Peyer's patch (tissue), 4 donors: ENCODE results near the gene FUT3. TPM values are rescaled to one million over a fixed set of nuclear protein-coding genes. Genes with fewer than 3 reads are reported as not detected.
"Not testable (repeated sequence)": the region's sequence is repeated elsewhere in the genome, so short reads cannot be mapped to it uniquely, and the experiment has no call there.

Experiments
- DNase-seq, 3 donors: peaks; one replicate each; pipeline ENCODE4 v3.0.0-alpha.2; 2017 to 2019
- H3K27ac ChIP-seq, 4 donors: fragments of 200-600 bp; sonication (generic); one replicate each; pipeline ENCODE4 v1.5.1; 2016 to 2019
- H3K27me3 ChIP-seq, 2 donors: fragments of 200-600 bp; sonication (generic); one replicate each; pipeline ENCODE4 v1.5.1; 2019
- H3K36me3 ChIP-seq, 3 donors: fragments of 200-600 bp; sonication (generic); one replicate each; pipeline ENCODE4 v1.5.1; 2016 to 2019
- H3K4me1 ChIP-seq, 4 donors: fragments of 200-600 bp; sonication (generic); one replicate each; pipeline ENCODE4 v1.5.1; 2016 to 2019
- H3K4me3 ChIP-seq, 4 donors: fragments of 200-600 bp; sonication (generic); 1 replicate in 3 of 4; 2 replicates in 1 of 4; pipeline ENCODE4 v1.5.1; 2016 to 2019; ENCODE audit warnings: mild to moderate bottlenecking in 1 of 4
- H3K9me3 ChIP-seq, 4 donors: fragments of 200-600 bp; sonication (generic); one replicate each; pipeline ENCODE4 v1.5.1; 2016 to 2019; ENCODE audit warnings: mild to moderate bottlenecking in 1 of 4
- CTCF ChIP-seq, 6 experiments: fragments of 450-650 bp in 4 of 6; fragments of 200-600 bp in 2 of 6; sonication (generic) in 1 of 6; IDR thresholded peaks; one replicate each; pipeline ENCODE4 v1.5.1; 2017 to 2019; ENCODE audit warnings: antibody characterized with exemption in 6 of 6, mild to moderate bottlenecking in 3 of 6, moderate library complexity in 1 of 6
- POLR2A ChIP-seq, 2 donors: fragments of 450-650 bp; IDR thresholded peaks; one replicate each; pipeline ENCODE4 v1.5.1; 2017; ENCODE audit warnings: antibody characterized with exemption in 2 of 2, mild to moderate bottlenecking in 2 of 2, moderate library complexity in 2 of 2
- total RNA-seq, 4 donors: library from RNA; depleted of rRNA; stranded (reverse); fragments of >200 nt; gene quantifications; one replicate each; pipeline ENCODE4 v1.1.0, GENCODE V29; 2016

Gene FUT3
- total RNA-seq, 4 donors from 2014 or later = 37.1 to 207 (median 155) TPM

- H3K9me3 ChIP-seq = no peaks in the 10 kb centered on the region
- peak in 2 of 3 donors; percentile 63 to 69 for DNase-seq
- no peaks in the 10 kb centered on the region for H3K36me3 ChIP-seq
- no peak for TF ChIP-seq CTCF (IDR thresholded peaks at IDR 0.05)
- TF ChIP-seq POLR2A (IDR thresholded peaks at IDR 0.05) = peak in 1 of 2 donors; percentile 8
- no peaks in the 10 kb centered on the region for H3K27me3 ChIP-seq
- peak overlapping the region in 3 of 4 donors; percentile 84 to 98 (median 87) for H3K27ac ChIP-seq
- H3K4me1 ChIP-seq = peaks cover 0 to 2% (median 0%) of the 10 kb centered on the region in 4 donors
- H3K4me3 ChIP-seq = peak overlapping the region in 3 of 4 donors; percentile 21 to 66 (median 47)
Observed at GRCh38 chr19:5850743-5851293, 431 bp downstream of the FUT3 start.

- H3K27ac ChIP-seq = peak overlapping the region in 3 of 4 donors; percentile 84 to 93 (median 87)
- peak overlapping the region in 3 of 4 donors; percentile 21 to 66 (median 47) for H3K4me3 ChIP-seq
- TF ChIP-seq CTCF (IDR thresholded peaks at IDR 0.05) (no peak), POLR2A (IDR thresholded peaks at IDR 0.05) (peak in 1 of 2 donors; percentile 5)
- no peaks in the 10 kb centered on the region for H3K27me3 ChIP-seq
- H3K4me1 ChIP-seq = peaks cover 0 to 5% (median 0%) of the 10 kb centered on the region in 4 donors
- H3K9me3 ChIP-seq = no peaks in the 10 kb centered on the region
- no peaks in the 10 kb centered on the region for H3K36me3 ChIP-seq
- DNase-seq = no peak
Observed at GRCh38 chr19:5850189-5850588, 1.1 kb downstream of the FUT3 start.

GRCh38 chr19:5848621-5849020 is 2.6 kb downstream of the FUT3 start:
- H3K27me3 ChIP-seq, DNase-seq, H3K9me3 ChIP-seq, H3K36me3 ChIP-seq: not testable (repeated sequence)
- Histone ChIP-seq H3K4me3 (peak overlapping the region in 3 of 4 donors; percentile 3 to 66 (median 47)), H3K27ac (peak overlapping the region in 3 of 4 donors; percentile 84 to 93 (median 87)), H3K4me1 (peaks cover 0 to 11% (median 0%) of the 10 kb centered on the region in 4 donors)
- peak; percentile 61 to 71 for TF ChIP-seq POLR2A (IDR thresholded peaks at IDR 0.05)

GRCh38 chr19:5847846-5848245 is 3.4 kb downstream of the FUT3 start:
- not testable (repeated sequence) for DNase-seq, H3K9me3 ChIP-seq, H3K36me3 ChIP-seq, H3K27me3 ChIP-seq
- peak overlapping the region in 3 of 4 donors; percentile 84 to 93 (median 87) for H3K27ac ChIP-seq
- H3K4me3 ChIP-seq = peak overlapping the region in 2 of 4 donors; percentile 47 to 66
- H3K4me1 ChIP-seq = peaks cover 0 to 11% (median 0%) of the 10 kb centered on the region in 4 donors

- TF ChIP-seq CTCF (IDR thresholded peaks at IDR 0.05) (no peak), POLR2A (IDR thresholded peaks at IDR 0.05) (no peak)
- H3K4me3 ChIP-seq = peak overlapping the region in 1 of 4 donors; percentile 47
- no peaks in the 10 kb centered on the region for H3K27me3 ChIP-seq
- H3K9me3 ChIP-seq = no peaks in the 10 kb centered on the region
- peak overlapping the region in 2 of 4 donors; percentile 26 to 47 for H3K27ac ChIP-seq
- peaks cover 0 to 25% (median 2%) of the 10 kb centered on the region in 4 donors for H3K4me1 ChIP-seq
- H3K36me3 ChIP-seq = peaks cover 0 to 20% (median 0%) of the 10 kb centered on the region in 3 donors
- DNase-seq = no peak
Observed at GRCh38 chr19:5844456-5845433, 6.5 kb downstream of the FUT3 start.

- H3K36me3 ChIP-seq = peaks cover 0 to 20% (median 0%) of the 10 kb centered on the region in 3 donors
- peaks cover 0 to 35% (median 2%) of the 10 kb centered on the region in 4 donors for H3K4me1 ChIP-seq
- no peaks in the 10 kb centered on the region for H3K27me3 ChIP-seq
- no peak for DNase-seq
- H3K27ac ChIP-seq = peak overlapping the region in 1 of 4 donors; percentile 43
- TF ChIP-seq POLR2A (IDR thresholded peaks at IDR 0.05) (no peak), CTCF (IDR thresholded peaks at IDR 0.05) (no peak)
- no peaks in the 10 kb centered on the region for H3K9me3 ChIP-seq
- H3K4me3 ChIP-seq = no peak overlapping the region
Observed at GRCh38 chr19:5843295-5843927, 7.8 kb downstream of the FUT3 start.

- not testable (repeated sequence) for DNase-seq, H3K4me3 ChIP-seq, H3K9me3 ChIP-seq, H3K27me3 ChIP-seq
- Histone ChIP-seq H3K27ac (peak overlapping the region in 2 of 4 donors; percentile 85 to 88), H3K36me3 (peaks cover 0 to 20% (median 0%) of the 10 kb centered on the region in 3 donors), H3K4me1 (peaks cover 0 to 35% (median 2%) of the 10 kb centered on the region in 4 donors)
Observed at GRCh38 chr19:5841735-5842111, 9.5 kb downstream of the FUT3 start.
